Heart left ventricle (tissue), 13 donors: ENCODE results near the gene GABBR1.

Experiments
- POLR2A ChIP-seq, 2 donors: fragments of 450-650 bp; IDR thresholded peaks; one replicate each; pipeline ENCODE4 v1.6.1; 2017; ENCODE audit warnings: antibody characterized with exemption in 2 of 2, mild to moderate bottlenecking in 2 of 2, moderate library complexity in 2 of 2
- TF ChIP-seq, protein P1 (sequence below), 12 donors: fragments of 200-600 bp; sonication (generic) in 4 of 12; IDR thresholded peaks; one replicate each; pipeline versions ENCODE4 v1.5.0 to v1.8.0; 2018 to 2022; ENCODE audit warnings: antibody characterized with exemption in 12 of 12, mild to moderate bottlenecking in 5 of 12
- donor health status: ischemic (EF 13 %, LVEDD 7.1; RV severe dilation, severe dysfunction).
- donor health status: DM: no; HTN: yes; CAD: no.
- donor health status: DM: no; HTN: no; CAD: no.
- donor health status: ischemic (EF 25% LVEDD 6.9; RV normal size, moderate dysfunction).
- donor health status: ischemic (EF 25% LVEDD 5.7; RV mildly dilated, moderate dysfunction).
- donor health status: ischemic (EF 35%, LVEDD 5.7; RV mildly dilated, moderate dysfunction).
- donor health status: nonischemic (EF 11% LVEDD 7.7; RV severe dilation, severe dysfunction).
- donor health status: DM: yes; HTN: yes; CAD: no.
- donor health status: PGD.
- donor health status: ischemic (EF 29% LVEDD 5.4; RV normal size, mild dysfunction).
- donor health status: nonischemic (EF 23%, LVEDD 6.1; RV moderate dilation, normal function).

DNA sequence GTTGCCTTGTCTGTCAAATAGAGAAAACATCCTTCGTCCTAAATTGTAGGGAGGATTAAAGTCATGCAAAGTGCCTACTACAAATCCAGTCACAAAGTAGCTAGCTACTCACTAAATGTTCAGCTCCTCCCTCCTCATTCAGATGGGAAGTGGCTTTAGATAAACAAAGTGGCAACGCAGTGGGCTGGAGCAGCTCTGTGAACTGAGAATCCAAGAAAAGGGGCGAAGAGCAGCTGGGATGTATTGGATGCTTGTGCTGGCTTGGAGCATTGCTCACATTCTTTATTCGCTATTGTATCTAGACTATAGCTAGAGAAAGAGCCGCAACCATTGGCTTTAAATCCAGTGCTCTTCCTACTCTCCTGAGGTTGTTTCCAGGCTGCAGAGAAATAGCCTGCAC is 34.2 kb upstream of the GABBR1 start:
- no peak for TF ChIP-seq POLR2A (IDR thresholded peaks at IDR 0.05)
- TF ChIP-seq, protein P1, sequence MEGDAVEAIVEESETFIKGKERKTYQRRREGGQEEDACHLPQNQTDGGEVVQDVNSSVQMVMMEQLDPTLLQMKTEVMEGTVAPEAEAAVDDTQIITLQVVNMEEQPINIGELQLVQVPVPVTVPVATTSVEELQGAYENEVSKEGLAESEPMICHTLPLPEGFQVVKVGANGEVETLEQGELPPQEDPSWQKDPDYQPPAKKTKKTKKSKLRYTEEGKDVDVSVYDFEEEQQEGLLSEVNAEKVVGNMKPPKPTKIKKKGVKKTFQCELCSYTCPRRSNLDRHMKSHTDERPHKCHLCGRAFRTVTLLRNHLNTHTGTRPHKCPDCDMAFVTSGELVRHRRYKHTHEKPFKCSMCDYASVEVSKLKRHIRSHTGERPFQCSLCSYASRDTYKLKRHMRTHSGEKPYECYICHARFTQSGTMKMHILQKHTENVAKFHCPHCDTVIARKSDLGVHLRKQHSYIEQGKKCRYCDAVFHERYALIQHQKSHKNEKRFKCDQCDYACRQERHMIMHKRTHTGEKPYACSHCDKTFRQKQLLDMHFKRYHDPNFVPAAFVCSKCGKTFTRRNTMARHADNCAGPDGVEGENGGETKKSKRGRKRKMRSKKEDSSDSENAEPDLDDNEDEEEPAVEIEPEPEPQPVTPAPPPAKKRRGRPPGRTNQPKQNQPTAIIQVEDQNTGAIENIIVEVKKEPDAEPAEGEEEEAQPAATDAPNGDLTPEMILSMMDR (IDR thresholded peaks at IDR 0.05): no peak
